Suprapubic skin (tissue), 4 donors: ENCODE measurements around the gene ERMAP. TPM values are rescaled to one million over a fixed set of nuclear protein-coding genes. Genes with fewer than 3 reads are reported as not detected.

Experiments used
- DNase-seq, 2 donors: peaks; one replicate each; pipeline ENCODE4 v3.0.0-alpha.2; 2019; ENCODE audit warnings: low spot score in 2 of 2
- H3K27ac ChIP-seq: fragments of 200-600 bp; sonication (generic); one replicate; pipeline ENCODE4 v1.5.1; 2019
- H3K27me3 ChIP-seq: fragments of 200-600 bp; sonication (generic); one replicate; pipeline ENCODE4 v1.5.1; 2019
- H3K36me3 ChIP-seq: fragments of 200-600 bp; sonication (generic); one replicate; pipeline ENCODE4 v1.5.1; 2019
- H3K4me1 ChIP-seq: fragments of 200-600 bp; sonication (generic); one replicate; pipeline ENCODE4 v1.5.1; 2019
- H3K4me3 ChIP-seq: fragments of 200-600 bp; sonication (generic); one replicate; pipeline ENCODE4 v1.5.1; 2019; ENCODE audit warnings: mild to moderate bottlenecking
- H3K9me3 ChIP-seq: fragments of 200-600 bp; sonication (generic); one replicate; pipeline ENCODE4 v1.5.1; 2019
- CTCF ChIP-seq, 2 donors: fragments of 200-600 bp in 1 of 2; fragments of 450-650 bp in 1 of 2; sonication (generic) in 1 of 2; IDR thresholded peaks; one replicate each; pipeline ENCODE4 v1.5.1; 2016 to 2019; ENCODE audit warnings: antibody characterized with exemption in 2 of 2, mild to moderate bottlenecking in 1 of 2, moderate library complexity in 1 of 2
- EP300 ChIP-seq: sonication (generic); formaldehyde crosslinking; IDR thresholded peaks from one replicate; pipeline ENCODE4 v1.6.1; 2017; ENCODE audit warnings: antibody characterized with exemption
- POLR2A ChIP-seq, 2 donors: fragments of 450-650 bp; IDR thresholded peaks; one replicate each; pipeline ENCODE4 v1.6.1; 2017; ENCODE audit warnings: antibody characterized with exemption in 2 of 2, mild to moderate bottlenecking in 2 of 2, moderate library complexity in 2 of 2
- POLR2AphosphoS5 ChIP-seq, 3 donors: sonication (generic); formaldehyde crosslinking; IDR thresholded peaks; one replicate each; pipeline ENCODE4 v1.6.1; 2017; ENCODE audit warnings: antibody characterized with exemption in 3 of 3
- WGBS: methylation state at CpG from one replicate; pipeline ENCODE4 v1.1.5; 2018; 5-methylcytosine and 5-hydroxymethylcytosine counted together
- total RNA-seq, 4 donors: library from RNA; depleted of rRNA; stranded (reverse); fragments of >200 nt; gene quantifications; one replicate each; pipeline ENCODE4 v1.1.0, GENCODE V29; 2016

The ERMAP gene
- total RNA-seq, 4 donors from 2014 or later: 8.9 to 26.2 (median 14.1) TPM

GRCh38 chr1:42841010-42841409 is 24.1 kb downstream of the ERMAP start:
- Histone ChIP-seq H3K36me3 (peaks cover 30% of the 10 kb centered on the region), H3K27me3 (no peaks in the 10 kb centered on the region), H3K27ac (no peak overlapping the region), H3K4me3 (no peak overlapping the region), H3K4me1 (peaks cover 7% of the 10 kb centered on the region), H3K9me3 (no peaks in the 10 kb centered on the region)
- TF ChIP-seq CTCF (IDR thresholded peaks at IDR 0.05) (no peak), EP300 (no peak), POLR2A (IDR thresholded peaks at IDR 0.05) (no peak), POLR2AphosphoS5 (IDR thresholded peaks at IDR 0.05) (no peak)
- 75% methylated on average over 3 of the region's 3 CpGs for WGBS
- no peak for DNase-seq

- H3K36me3 ChIP-seq: peaks cover 30% of the 10 kb centered on the region
- no peaks in the 10 kb centered on the region for H3K9me3 ChIP-seq
- DNase-seq: no peak
- no peaks in the 10 kb centered on the region for H3K27me3 ChIP-seq
- no peak for TF ChIP-seq POLR2A (IDR thresholded peaks at IDR 0.05)
- TF ChIP-seq POLR2AphosphoS5 (IDR thresholded peaks at IDR 0.05): no peak
- TF ChIP-seq EP300: no peak
- TF ChIP-seq CTCF (IDR thresholded peaks at IDR 0.05): no peak
- 94% methylated on average over 2 of the region's 2 CpGs for WGBS
- no peak overlapping the region for H3K27ac ChIP-seq
- no peak overlapping the region for H3K4me3 ChIP-seq
- peaks cover 7% of the 10 kb centered on the region for H3K4me1 ChIP-seq
Observed at GRCh38 chr1:42841440-42842147, 24.7 kb downstream of the ERMAP start.

GRCh38 chr1:42844592-42845140 is 27.7 kb downstream of the ERMAP start:
- TF ChIP-seq POLR2AphosphoS5 (IDR thresholded peaks at IDR 0.05): no peak
- no peak for TF ChIP-seq POLR2A (IDR thresholded peaks at IDR 0.05)
- TF ChIP-seq CTCF (IDR thresholded peaks at IDR 0.05): no peak
- no peak for TF ChIP-seq EP300
- 92% methylated on average over 4 of the region's 4 CpGs for WGBS
- Histone ChIP-seq H3K36me3 (peaks cover 20% of the 10 kb centered on the region), H3K27me3 (no peaks in the 10 kb centered on the region), H3K27ac (no peak overlapping the region), H3K9me3 (no peaks in the 10 kb centered on the region), H3K4me1 (peaks cover 15% of the 10 kb centered on the region), H3K4me3 (no peak overlapping the region)
- no peak for DNase-seq

- no peak for DNase-seq
- 54% methylated on average over 1 of the region's 1 CpG for WGBS
- H3K4me3 ChIP-seq: no peak overlapping the region
- no peaks in the 10 kb centered on the region for H3K9me3 ChIP-seq
- peaks cover 15% of the 10 kb centered on the region for H3K4me1 ChIP-seq
- H3K36me3 ChIP-seq: peaks cover 20% of the 10 kb centered on the region
- no peak overlapping the region for H3K27ac ChIP-seq
- TF ChIP-seq POLR2A (IDR thresholded peaks at IDR 0.05): no peak
- no peak for TF ChIP-seq POLR2AphosphoS5 (IDR thresholded peaks at IDR 0.05)
- TF ChIP-seq CTCF (IDR thresholded peaks at IDR 0.05): no peak
- TF ChIP-seq EP300: no peak
- no peaks in the 10 kb centered on the region for H3K27me3 ChIP-seq
Observed at GRCh38 chr1:42845193-42845592, 28.3 kb downstream of the ERMAP start.

GRCh38 chr1:42845866-42846256 is 28.9 kb downstream of the ERMAP start:
- no peaks in the 10 kb centered on the region for H3K27me3 ChIP-seq
- WGBS: 6% methylated on average over 10 of the region's 10 CpGs
- no peak for TF ChIP-seq POLR2AphosphoS5 (IDR thresholded peaks at IDR 0.05)
- peaks cover 23% of the 10 kb centered on the region for H3K36me3 ChIP-seq
- DNase-seq: no peak
- no peaks in the 10 kb centered on the region for H3K9me3 ChIP-seq
- H3K4me3 ChIP-seq: peak overlapping the region; percentile 92
- peaks cover 15% of the 10 kb centered on the region for H3K4me1 ChIP-seq
- H3K27ac ChIP-seq: no peak overlapping the region
